Measurements from ENCODE around the gene GRIN3A.
A peak's percentile ranks its signal among the peaks of the same experiment; 100 is the strongest.

GRIN3A gene

GRCh38 chr9:101639785-101640665 is 98.4 kb downstream of the GRIN3A start:
- Histone ChIP-seq H3K4me3 (ENCODE audit: low read depth, low read length) (no peak overlapping the region), H3K27ac (no peak overlapping the region), H3K27me3 (replicated peaks) (no peaks in the 10 kb centered on the region), H3K36me3 (replicated peaks) (no peaks in the 10 kb centered on the region)
- in situ Hi-C loops (cut with HindIII; ENCODE audit: low pct_ligation_motif_present, low sequenced_read_pairs) = no loop called here
- DNase-seq = peak; percentile 13
- TF ChIP-seq CTCF (IDR thresholded peaks at IDR 0.05; ENCODE audit: low read depth, low read length, missing control alignments) = no peak

DNA sequence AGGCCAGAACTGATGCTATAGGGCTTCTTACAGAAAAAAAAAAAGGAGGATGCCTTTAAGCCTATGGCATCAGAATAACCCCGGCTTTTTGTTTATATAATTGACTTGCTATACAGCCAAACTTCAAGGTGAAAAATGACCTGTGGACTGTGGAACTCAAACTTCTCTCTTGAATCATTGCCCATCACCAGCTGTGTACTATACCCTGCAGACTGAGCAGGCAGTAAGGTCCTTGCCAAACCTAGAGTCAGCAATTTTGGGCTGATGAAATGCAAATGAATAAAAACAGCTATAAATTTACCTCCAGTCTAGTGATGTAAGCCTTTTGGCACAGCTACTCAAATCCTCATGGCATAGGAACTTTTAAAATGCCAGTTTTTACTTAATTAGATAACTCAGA is 99.1 kb downstream of the GRIN3A start:
- no peak overlapping the region for H3K4me3 ChIP-seq (ENCODE audit: low read depth, low read length)
- no peak overlapping the region for H3K27ac ChIP-seq
- DNase-seq = no peak
- no peaks in the 10 kb centered on the region for H3K27me3 ChIP-seq (replicated peaks)
- no peaks in the 10 kb centered on the region for H3K36me3 ChIP-seq (replicated peaks)
- no peak for TF ChIP-seq CTCF (IDR thresholded peaks at IDR 0.05; ENCODE audit: low read depth, low read length, missing control alignments)
- in situ Hi-C loops (cut with HindIII; ENCODE audit: low pct_ligation_motif_present, low sequenced_read_pairs) = no loop called here

GRCh38 chr9:101636247-101636646 is 102.2 kb downstream of the GRIN3A start:
- no peaks in the 10 kb centered on the region for H3K36me3 ChIP-seq (replicated peaks)
- no peak overlapping the region for H3K4me3 ChIP-seq (ENCODE audit: low read depth, low read length)
- no peak for DNase-seq
- H3K27ac ChIP-seq = no peak overlapping the region
- TF ChIP-seq CTCF (IDR thresholded peaks at IDR 0.05; ENCODE audit: low read depth, low read length, missing control alignments) = no peak
- in situ Hi-C loops (cut with HindIII; ENCODE audit: low pct_ligation_motif_present, low sequenced_read_pairs) = no loop called here
- H3K27me3 ChIP-seq (replicated peaks) = no peaks in the 10 kb centered on the region

DNA sequence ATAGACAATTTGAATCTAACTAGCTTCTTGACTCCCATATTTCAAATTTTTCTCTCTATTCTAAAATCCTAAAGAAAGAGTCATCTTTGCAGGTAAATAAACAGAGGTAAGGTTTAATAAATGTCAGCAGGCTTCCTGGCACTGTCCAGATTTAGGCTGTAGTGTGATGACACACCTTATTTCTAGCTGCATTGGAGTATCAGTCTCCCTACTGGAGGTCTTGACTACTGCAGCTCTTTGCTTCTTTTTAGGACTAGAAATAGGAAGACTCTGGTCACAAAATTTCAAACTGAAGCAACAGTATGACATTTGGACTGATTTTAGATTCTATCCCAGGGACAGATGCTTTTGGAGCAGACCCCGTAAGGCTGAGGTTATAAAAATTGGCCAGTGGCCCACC is 103.0 kb downstream of the GRIN3A start:
- DNase-seq = no peak
- Histone ChIP-seq H3K27me3 (replicated peaks) (no peaks in the 10 kb centered on the region), H3K4me3 (ENCODE audit: low read depth, low read length) (no peak overlapping the region), H3K27ac (no peak overlapping the region), H3K36me3 (replicated peaks) (no peaks in the 10 kb centered on the region)
- in situ Hi-C loops (cut with HindIII; ENCODE audit: low pct_ligation_motif_present, low sequenced_read_pairs) = no loop called here
- TF ChIP-seq CTCF (IDR thresholded peaks at IDR 0.05; ENCODE audit: low read depth, low read length, missing control alignments) = no peak

DNA sequence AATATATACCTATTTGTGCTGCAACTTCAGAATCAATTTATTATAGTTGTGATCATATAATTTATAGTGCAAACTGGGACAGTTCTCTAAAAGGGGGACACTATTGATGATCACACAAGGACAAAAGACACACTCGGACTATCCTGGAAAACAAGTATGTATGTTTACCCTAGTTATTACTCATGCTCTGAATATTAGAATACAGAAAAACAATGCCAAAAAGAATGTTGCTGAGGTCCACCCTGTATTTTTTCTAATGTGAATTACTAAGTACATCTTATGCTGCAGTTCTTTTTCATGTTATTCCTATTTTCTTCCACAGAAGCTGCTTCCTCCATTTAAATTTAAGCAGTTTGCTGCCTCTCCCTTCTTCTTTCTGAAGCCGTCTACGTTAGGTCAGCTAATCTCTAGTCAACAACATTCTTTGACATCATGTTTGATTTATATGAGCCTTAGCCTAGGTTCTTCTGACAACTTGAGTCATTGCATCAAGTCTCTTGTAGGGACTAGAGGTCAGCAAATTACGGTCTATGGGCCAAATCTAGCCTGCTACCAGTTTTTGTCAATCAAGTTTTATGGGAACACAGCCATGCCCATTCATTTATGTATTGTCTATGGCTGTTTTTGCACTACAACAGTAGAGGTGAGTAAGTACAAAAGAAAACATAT is 103.6 kb downstream of the GRIN3A start:
- DNase-seq = no peak
- Histone ChIP-seq H3K36me3 (replicated peaks) (no peaks in the 10 kb centered on the region), H3K4me3 (ENCODE audit: low read depth, low read length) (no peak overlapping the region), H3K27me3 (replicated peaks) (no peaks in the 10 kb centered on the region), H3K27ac (no peak overlapping the region)
- in situ Hi-C loops (cut with HindIII; ENCODE audit: low pct_ligation_motif_present, low sequenced_read_pairs) = no loop called here
- TF ChIP-seq CTCF (IDR thresholded peaks at IDR 0.05; ENCODE audit: low read depth, low read length, missing control alignments) = no peak

Data from brain microvascular endothelial cell (primary cell).